Activated naive CD4-positive, alpha-beta T cell treated with anti-CD3 and anti-CD28 coated beads, Interleukin-2, amount 50 U/mL, for 16 hours (primary cell): Measurements from ENCODE around the gene KEAP1.
"Not testable (repeated sequence)": the region's sequence is repeated elsewhere in the genome, so short reads cannot be mapped to it uniquely, and the experiment has no call there.

ENCODE experiments used
- DNase-seq: peaks from one replicate; pipeline ENCODE4 v3.0.0-alpha.2; 2020

The KEAP1 gene

DNA sequence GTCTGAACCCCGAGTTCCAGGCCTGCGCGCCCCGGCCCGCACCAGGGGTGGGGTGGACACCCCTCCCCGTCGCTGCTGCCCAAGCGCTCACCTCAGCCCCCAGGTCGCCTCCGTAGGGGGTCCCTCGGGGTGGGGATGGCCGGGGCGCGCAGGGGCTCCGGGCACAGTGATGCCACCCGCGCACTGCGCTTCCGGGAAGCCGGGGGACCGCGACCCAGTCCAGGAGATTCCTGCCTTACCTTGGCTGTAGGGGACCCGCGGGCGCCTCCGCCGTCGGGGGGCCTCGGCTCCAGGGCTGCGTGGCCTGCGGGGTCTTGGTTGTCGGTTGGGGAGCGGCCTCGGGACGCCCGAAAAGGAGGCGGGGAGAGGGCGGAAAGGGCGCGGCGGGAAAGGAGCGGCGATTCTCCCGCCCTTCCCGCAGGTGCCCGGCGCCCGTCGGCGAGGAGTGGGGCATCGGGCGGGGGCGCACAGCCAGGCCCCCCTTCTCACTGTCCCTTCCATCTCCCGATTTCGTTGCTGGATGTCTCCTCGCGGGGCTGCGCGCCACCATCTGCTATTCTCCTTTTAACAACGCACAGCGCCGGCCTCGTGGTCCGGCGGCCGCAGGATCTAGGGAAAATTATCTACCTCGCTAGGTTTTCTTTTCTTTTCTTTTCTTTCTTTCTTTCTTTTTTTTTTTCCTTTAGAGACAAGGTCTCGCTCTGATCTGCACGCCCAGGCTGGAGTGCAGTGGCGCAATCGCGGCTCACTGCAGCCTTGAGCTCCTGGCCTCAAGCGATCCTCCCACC, at the start of gene KEAP1:
Gene KEAP1 (minus strand): TSS at position 355 of the 788 bp plus-strand sequence. CDS start 3,323 bp downstream, outside the sequence.
- DNase-seq = peak; percentile 41

DNA sequence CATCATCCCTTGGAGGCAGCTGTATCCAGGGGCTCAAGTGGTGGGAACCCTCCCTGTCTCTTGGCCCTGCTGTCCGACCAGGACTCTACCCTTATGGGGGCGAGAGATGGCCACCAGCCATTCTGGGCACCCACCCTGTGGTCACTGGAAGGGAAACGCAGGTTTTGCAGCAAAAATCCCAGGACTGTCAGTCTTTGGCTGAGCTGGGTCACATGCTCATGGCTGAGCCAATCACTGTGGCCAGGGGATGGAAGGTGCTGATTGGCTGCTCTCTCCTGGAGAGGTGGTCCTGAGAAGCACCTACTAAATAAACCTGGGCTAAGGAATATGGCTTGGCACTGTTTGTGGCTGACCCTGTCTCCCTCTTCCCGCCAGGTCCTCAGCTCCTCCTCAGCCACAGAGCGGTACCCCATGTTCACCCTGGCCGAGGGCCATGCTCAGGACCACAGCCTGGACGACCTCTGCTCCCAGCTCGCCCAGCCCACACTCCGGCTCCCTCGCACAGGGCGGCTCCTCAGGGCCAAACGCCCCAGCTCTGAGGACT, 49.4 kb upstream of the KEAP1 start:
- DNase-seq = peak; percentile 45

DNA sequence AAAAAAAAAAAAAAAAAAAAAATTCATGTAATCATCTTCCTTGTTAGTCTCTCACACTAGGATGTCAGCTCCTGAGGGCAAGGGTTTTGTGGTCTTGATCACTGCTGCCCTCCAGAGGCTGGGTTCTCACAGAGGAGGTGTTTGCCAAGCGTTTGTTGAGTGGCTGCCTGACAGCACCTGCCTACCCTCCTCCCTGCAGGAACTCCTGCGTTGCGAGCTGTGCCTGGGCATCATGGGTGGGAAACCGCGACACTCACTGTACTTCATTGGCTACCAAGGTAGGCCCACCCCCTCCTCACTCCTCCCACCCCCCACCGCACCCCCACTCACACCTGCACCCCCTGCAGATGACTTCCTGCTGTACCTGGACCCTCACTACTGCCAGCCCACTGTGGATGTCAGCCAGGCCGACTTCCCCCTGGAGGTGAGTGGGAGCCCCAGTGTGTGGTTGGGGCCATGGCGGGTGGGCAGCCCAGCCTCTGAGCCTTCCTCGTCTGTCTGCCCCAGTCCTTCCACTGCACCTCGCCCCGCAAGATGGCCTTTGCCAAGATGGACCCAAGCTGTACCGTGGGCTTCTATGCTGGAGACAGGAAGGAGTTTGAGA, 48.6 kb upstream of the KEAP1 start:
- DNase-seq = peak; percentile 46

DNA sequence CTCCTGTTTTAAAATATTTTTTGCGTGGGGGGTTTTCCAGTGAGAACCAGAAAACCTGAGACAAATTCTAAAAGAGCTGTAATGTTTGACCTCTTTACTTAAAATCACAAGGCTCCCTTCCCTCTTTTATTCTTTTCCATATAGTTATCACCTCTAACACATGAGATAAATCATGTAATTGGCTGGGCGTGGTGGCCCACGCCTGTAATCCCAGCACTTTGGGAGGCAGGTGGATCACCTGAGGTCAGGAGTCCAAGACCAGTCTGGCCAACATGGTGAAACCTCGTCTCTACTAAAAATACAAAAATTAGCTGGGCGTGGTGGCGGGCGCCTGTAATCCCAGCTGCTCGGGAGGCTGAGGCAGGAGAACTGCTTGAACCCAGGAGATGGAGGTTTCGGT, 47.9 kb upstream of the KEAP1 start:
- not testable (repeated sequence) for DNase-seq

DNA sequence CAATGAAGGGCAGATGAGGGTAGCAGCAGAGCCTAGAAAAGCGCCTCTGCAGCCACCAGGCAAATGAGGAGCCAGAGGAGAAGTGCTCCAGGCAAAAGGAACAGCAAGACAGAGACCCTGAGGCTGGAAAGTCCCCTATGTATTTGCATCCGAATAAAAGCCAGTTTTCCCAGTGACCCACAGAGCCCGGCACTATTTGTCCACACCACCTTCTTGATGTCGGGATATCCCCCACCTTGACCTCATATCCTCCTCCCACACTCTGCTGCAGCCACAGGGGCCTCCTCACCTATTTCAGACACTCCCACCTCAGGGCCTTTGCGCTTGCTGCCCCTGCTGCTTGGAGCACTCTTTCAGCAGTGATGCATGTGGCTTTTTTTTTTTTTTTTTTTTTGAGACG, 47.2 kb upstream of the KEAP1 start:
- no peak for DNase-seq

DNA sequence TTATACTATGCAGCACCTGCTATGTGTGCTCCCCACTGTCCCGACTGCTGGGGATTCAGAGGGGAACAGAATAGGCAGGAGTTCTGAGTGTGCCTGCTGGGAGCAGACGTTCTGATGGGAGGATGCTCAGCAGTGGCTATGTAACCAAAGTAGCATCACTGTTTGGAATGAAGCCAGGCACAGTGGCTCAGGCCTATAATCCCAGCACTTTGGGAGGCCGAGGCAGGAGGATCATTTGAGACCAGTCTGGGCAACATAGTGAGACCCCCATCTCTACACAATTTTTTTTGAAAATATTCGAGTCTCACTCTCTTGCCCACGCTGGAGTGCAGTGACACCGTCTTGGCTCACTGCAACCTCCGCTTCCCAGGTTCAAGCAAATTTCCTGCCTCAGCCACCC, 46.6 kb upstream of the KEAP1 start:
- DNase-seq = no peak

DNA sequence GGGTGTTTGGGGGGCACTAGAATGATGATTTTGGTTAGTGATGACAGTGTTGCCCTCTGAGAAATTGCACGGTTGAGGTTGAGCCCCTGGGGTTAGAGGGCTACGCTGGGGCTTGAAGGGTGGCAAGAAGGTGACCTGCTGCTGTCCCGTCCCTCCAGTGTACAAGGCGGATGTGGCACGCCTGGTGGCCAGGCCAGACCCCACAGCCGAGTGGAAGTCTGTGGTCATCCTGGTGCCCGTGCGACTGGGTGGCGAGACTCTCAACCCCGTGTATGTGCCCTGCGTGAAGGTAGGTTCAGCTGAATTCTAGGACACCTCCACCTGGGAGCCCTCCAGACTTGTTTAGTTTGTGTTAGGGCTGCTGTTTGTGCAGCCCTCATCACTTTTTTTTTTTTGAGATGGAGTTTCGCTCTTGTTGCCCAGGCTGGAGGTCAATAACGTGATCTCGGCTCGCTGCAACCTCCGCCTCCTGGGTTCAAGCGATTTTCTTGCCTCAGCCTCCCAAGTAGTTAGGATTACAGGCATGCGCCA, 45.7 kb upstream of the KEAP1 start:
- no peak for DNase-seq

DNA sequence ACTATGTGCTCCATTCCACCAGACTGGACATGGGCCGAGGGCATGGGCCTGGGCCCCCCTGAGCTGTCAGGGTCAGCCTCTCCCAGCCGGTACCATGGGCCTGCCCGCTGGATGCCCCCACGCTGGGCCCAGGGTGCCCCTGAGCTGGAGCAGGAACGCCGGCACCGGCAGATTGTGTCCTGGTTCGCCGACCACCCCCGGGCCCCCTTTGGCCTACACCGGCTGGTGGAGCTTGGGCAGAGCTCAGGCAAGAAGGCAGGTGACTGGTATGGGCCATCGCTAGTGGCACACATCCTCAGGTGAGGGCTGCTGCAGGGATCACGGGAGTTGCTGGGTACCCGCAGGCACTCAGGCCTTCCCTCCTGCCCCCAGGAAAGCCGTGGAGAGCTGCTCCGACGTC, 43.7 kb upstream of the KEAP1 start:
- no peak for DNase-seq

DNA sequence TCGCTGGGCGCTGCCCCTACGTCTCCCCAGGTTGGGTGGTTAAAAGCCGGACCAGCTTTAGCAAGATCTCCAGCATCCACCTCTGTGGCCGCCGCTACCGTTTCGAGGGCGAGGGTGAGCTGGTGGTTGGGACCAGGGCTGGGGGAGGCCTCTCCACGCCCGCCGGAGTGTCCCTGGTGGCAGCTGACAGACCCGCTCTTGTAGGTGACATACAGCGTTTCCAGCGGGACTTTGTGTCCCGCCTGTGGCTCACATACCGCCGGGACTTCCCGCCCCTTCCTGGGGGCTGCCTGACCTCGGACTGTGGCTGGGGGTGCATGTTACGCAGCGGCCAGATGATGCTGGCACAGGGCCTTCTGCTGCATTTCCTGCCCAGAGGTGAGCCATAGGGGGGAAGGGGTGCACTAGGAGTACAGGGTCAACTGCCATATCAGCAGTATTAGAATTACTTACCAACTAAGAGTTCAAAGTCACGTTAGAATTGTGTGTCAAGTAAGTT, 41.6 kb upstream of the KEAP1 start:
- no peak for DNase-seq

DNA sequence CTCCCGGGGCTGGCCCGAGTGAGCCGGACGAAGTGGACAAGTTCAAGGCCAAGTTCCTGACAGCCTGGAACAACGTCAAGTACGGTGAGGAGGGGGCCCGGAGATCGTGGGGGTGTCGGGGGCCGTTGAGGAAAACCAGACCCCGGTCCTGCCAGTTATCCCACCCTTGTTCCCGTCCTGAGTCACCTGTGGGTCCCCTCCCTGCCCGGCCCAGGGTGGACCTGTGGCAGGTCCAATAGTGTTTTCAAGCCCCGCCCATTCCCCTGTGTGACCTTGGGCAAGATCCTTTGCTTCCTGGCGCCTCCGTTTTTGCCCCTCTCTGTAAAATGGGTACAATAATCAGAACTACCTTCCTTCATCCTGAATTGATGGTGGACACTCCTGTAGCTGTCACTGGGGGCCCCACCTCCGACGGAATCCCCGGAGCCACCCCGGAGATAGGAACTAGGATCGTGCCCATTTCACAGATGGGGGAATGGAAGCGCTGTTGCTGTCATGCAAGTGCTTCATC, 41.1 kb upstream of the KEAP1 start:
- DNase-seq = peak; percentile 19

DNA sequence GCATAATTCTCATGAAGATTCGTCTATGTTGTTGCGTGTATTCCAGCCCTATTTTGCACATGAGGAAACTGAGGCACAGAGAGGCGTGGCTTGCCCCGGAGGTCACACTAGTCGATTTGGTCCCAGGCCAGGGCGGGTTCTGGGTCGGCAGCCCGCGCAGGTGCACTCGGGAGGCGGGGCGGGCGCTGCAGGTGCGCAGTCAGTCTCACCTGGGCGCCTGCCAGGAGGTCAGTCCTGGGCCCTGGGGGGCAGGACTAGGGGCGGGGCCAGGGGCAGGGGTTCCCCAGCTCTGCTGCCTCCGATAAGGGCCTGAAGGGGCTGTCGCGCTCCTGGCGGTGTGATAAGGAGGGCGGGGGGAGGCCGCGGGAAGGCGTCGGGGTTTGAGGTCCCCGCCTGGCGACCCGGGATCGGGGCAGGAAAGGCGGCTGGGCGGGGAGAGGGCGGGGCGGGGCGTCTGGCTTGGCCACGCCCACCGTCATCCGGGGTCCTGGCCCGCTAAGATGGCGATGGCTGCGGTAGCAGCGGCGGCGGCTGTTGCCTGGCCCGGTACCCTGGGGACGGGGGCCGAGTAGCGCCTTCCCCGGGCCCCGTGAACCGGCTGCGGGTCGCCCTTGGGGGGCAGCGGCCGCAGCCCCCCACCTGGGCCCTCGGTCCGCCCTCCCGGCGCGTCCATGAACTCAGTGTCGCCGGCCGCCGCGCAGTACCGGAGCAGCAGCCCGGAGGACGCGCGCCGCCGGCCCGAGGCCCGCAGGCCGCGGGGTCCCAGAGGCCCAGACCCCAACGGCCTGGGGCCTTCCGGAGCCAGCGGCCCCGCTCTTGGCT, 40.5 kb upstream of the KEAP1 start, which contains the start of gene ATG4D:
Gene ATG4D (plus strand): TSS at position 485 of the 822 bp plus-strand sequence. CDS start 187 bp downstream, at position 672.
- peak; percentile 80 for DNase-seq

DNA sequence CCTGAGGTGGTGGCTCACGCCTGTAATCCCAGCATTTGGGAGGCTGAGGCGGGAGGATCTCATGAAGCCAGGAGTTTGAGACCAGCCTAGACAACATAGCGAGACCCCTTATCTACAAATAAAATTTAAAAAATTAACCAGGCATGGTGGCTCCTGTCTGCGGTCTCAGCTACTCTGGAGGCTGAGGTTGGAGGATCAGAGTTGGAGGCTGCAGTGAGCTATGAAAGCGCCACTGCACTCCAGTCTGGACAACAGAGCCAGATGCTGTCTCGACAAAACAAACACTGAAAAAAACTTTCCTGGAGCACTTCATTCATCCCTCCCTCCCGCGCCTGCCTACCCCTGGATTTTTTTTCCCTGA, 39.9 kb upstream of the KEAP1 start:
- DNase-seq = no peak

DNA sequence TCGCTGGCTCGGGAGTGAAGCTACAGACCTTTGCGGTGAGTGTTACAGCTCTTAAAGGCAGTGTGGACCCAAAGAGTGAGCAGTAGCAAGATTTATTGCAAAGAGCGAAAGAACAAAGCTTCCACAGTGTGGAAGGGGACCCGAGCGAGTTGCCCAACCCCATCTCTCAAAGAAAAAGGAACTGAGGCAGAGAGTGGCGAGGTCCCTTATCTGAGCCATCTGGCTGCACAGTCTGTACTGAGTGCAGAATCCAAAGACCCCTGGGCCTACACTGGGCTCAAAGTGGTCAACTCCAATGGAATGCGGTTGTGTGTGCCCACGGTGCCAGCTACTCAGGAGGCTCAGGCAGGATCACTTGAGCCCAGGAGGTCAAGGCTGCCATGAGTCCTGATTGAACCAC, 35.9 kb upstream of the KEAP1 start:
- not testable (repeated sequence) for DNase-seq

DNA sequence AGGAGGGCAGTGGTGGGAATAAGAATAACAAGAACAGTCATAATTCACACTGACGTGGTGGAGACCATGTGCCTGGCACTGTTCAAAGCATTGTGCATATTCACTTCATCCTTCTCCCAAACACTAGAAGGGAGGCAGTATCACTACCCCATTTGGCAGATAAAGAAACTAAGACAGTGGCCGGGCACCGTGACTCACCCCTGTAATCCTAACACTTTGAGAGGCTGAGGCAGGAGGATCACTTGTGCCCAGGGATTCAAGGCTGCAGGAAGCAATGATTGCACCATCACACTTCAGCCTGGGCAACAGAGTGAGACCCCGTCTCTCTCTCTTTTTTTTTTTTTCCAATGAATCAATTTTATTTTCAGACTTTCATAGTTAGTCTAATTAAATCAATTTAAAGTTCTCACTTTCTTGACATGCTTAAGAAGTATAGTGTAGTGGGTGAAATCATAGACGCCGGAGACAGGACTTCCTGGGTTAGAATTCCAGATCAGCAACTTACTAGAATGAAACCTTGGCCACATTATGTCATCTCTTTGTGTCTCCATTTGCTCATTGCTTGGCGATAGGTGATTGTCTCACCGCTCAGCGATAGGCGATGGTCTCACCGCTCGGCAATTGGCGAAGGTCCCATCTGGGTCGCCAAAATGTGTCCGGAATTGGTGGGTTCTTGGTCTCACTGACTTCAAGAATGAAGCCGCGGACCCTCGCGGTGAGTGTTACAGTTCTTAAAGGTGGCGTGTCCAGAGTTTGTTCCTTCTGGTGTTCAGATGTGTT, 35.2 kb upstream of the KEAP1 start:
- no peak for DNase-seq

DNA sequence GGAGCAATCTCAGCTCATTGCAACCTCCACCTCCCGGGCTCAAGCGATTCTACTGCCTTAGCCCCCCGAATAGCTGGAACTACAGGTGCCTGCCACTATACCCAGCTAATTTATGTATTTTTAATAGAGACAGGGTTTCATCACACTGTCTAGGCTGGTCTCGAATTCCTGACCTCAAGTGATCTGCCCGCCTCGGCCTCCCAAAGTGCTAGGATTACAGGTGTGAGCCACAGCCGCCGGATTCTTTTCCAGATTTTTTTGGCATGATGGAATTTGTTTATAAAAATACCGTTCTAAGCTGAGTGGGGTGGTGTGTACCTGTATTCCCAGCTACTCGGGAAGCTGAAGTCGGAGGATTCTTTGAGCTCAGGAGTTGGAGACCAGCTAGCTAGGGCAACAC, 34.5 kb upstream of the KEAP1 start:
- no peak for DNase-seq

DNA sequence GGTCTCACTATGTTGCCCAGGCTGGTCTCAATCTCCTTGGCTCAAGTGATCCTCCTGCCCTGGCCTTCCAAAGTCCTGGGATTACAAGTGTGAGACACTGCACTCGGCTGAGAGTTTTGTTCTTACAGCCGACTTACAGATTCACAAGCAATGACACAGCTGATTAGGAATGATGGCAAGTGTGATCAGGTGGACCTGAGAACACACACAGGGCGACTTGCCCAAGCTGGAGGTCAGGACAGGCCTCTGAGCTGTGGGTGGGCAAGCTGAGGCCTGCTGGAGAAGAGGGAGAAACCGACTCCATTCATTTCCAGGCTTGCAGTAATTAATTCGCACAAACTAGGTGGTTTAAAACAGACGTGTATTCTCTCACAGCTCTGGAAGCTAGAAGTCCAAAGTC, 32.5 kb upstream of the KEAP1 start:
- DNase-seq = no peak

DNA sequence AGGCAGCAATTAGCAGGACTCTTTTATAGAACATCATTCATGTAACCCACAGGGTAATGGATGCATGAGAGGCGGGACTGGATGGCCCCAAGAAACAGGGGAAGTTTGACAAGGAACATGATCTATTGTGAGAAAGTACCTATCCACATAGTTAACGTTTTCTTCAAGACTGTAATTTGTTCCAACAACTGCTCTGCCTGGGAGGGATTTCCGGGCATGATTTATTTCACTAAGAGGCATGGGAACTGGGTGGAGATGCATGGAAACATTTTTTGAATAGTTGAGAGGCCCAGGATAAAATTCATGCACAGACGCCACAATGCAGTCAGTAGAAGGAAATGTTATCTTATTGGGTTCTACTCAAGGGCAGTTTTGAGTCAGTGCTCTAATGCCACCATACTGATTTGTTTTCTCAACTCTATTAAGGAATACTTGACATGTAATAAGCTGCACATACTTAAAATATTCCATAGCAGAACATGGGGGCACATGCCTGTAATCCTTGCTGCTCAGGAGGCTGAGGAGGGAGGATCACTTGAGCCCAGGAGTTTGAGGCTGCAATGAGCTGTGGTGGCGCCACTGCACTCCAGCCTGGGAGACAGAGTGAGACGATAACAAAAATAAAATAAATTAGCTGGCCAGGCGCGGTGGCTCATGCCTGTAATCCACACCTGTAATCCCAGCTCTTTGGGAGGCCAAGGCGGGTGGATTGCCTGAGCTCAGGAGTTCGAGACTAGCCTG, 30.7 kb upstream of the KEAP1 start:
- no peak for DNase-seq

DNA sequence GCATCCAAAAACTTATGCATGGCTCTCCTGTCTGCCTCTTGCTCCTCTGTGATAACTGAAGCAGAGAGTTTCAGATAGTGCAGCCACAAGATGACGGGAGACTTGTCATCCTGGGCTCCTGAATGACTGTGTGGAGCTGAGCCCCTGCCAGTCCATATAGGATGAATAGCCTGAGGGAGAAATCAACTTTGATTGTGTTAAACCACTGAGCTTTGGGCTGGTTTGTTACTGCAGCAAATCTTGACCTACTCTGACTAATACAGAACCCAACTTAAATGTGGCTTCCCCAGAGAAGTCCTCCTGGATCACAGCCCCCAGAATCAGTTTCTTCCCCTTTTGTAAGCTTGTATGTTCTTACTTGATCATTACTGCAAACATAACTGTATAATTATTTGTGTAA, 29.3 kb upstream of the KEAP1 start:
- DNase-seq = no peak

DNA sequence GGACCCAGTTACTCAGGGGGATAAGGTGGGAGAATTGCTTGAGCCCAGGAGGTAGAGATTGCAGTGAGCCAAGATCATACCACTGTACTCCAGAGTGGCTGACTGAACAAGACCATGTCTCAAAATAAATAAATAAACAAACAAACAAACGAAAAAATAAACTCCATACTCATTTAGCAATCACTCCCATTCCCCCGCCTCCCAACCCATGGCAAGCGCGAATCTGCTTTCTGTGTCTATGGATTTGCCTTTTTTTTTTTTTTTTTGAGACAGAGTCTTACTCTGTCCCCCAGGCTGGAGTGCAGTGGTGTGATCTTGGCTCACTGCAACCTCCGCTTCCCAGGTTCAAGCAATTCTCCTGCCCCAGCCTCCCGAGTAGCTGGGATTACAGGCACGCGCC, 23.7 kb upstream of the KEAP1 start:
- not testable (repeated sequence) for DNase-seq

DNA sequence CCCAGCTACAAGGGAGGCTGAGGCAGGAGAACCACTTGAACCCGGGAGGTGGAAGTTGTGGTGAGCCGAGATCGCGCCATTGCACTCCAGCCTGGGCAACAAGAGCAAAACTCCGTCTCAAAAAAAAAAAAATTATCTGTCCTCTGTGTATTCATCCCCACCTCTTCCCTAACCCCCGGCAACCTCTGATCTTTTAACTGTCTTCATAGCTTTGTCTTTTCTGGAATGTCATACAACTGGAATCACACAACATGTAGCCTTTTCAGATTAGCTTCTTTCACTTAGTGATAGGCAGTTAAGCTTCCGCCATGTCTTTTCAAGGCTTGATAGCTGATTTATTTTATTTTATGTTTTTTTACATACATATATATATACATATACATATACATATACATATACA, 22.5 kb upstream of the KEAP1 start:
- DNase-seq = no peak

DNA sequence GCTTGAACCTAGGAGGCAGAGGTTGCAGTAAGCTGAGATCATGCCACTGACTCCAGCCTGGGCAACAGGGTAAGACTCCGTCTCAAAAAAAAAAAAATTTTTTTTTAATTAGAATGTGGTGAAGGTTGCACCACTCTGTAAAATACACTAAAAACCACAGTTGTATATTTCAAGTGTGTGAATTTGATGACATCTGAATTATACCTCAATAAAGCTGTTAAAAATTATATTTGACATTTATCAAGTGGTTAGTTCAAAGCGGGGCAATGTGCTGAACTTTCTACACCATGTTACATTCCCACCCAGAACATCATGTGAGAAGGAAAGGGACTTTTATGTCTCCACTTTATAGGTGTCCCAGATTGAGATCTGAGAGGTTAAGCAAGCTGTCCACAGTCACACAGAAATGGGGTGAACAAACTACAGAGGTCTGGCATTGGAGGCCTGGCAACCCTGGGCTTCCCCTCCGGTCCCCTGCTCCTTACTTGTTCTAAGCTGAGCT, 20.0 kb upstream of the KEAP1 start:
- no peak for DNase-seq
